Activated CD4-positive, alpha-beta memory T cell treated with anti-CD3 and anti-CD28 coated beads for 36 hours (primary cell): ENCODE results near the gene DCLK1. TPM values are rescaled to one million over a fixed set of nuclear protein-coding genes. Genes with fewer than 3 reads are reported as not detected.

ENCODE experiments used
- CTCF ChIA-PET: fragments of 350-600 bp; sonication (Branson Sonifier 250); formaldehyde crosslinking; loops from one replicate; lab custom pipeline; 2021; ENCODE audit warnings: antibody characterized with exemption, inconsistent platforms; lab: Charles Lee
- POLR2A ChIA-PET: fragments of 350-600 bp; sonication (Branson Sonifier 250); formaldehyde crosslinking; loops from one replicate; lab custom pipeline; 2021; ENCODE audit warnings: antibody characterized with exemption; lab: Charles Lee
- DNase-seq: peaks from one replicate; pipeline ENCODE4 v3.0.0-alpha.2; 2020
- H3K27ac Mint-ChIP-seq: one replicate; pipeline ENCODE4 v1.8.0; 2021; ENCODE audit warnings: mixed read lengths
- H3K27me3 Mint-ChIP-seq: one replicate; pipeline ENCODE4 v1.8.0; 2021; ENCODE audit warnings: mixed read lengths
- H3K36me3 Mint-ChIP-seq: one replicate; pipeline ENCODE4 v1.8.0; 2021; ENCODE audit warnings: mixed read lengths
- H3K4me1 Mint-ChIP-seq: one replicate; pipeline ENCODE4 v1.8.0; 2021; ENCODE audit warnings: low read depth, mixed read lengths
- H3K4me3 Mint-ChIP-seq: one replicate; pipeline ENCODE4 v1.8.0; 2021; ENCODE audit warnings: mild to moderate bottlenecking, mixed read lengths
- H3K9me3 Mint-ChIP-seq: one replicate; pipeline ENCODE4 v1.8.0; 2021; ENCODE audit warnings: mixed read lengths
- intact Hi-C: fragments of 100-400 bp; cut with micrococcal nuclease; formaldehyde crosslinking; loops from one replicate; pipeline ENCODE4 v1.15.1; 2023
- total RNA-seq, 2 experiments: library from RNA; stranded (reverse); gene quantifications; one replicate each; pipeline ENCODE4 v1.2.3, GENCODE V29; 2021

Gene DCLK1
- total RNA-seq, 2 experiments from 2014 or later, result not detected

- no peaks in the 10 kb centered on the region for H3K4me1 Mint-ChIP-seq
- H3K27me3 Mint-ChIP-seq, result no peaks in the 10 kb centered on the region
- no peaks in the 10 kb centered on the region for H3K9me3 Mint-ChIP-seq
- H3K27ac Mint-ChIP-seq, result no peak overlapping the region
- ChIA-PET POLR2A (no interaction called here), CTCF (no interaction called here)
- DNase-seq, result no peak
- no peak overlapping the region for H3K4me3 Mint-ChIP-seq
- no peaks in the 10 kb centered on the region for H3K36me3 Mint-ChIP-seq
- intact Hi-C loops, result no loop called here
Measured at GRCh38 chr13:35732565-35732964, 398.6 kb downstream of the DCLK1 start.

- ChIA-PET POLR2A (no interaction called here), CTCF (no interaction called here)
- no peak overlapping the region for H3K27ac Mint-ChIP-seq
- no peaks in the 10 kb centered on the region for H3K9me3 Mint-ChIP-seq
- H3K36me3 Mint-ChIP-seq, result no peaks in the 10 kb centered on the region
- intact Hi-C loops, result no loop called here
- no peak overlapping the region for H3K4me3 Mint-ChIP-seq
- no peaks in the 10 kb centered on the region for H3K27me3 Mint-ChIP-seq
- DNase-seq, result no peak
- no peaks in the 10 kb centered on the region for H3K4me1 Mint-ChIP-seq
Measured at GRCh38 chr13:35731471-35731870, 399.7 kb downstream of the DCLK1 start.

- Mint-ChIP-seq H3K4me3 (no peak overlapping the region), H3K4me1 (no peaks in the 10 kb centered on the region), H3K9me3 (no peaks in the 10 kb centered on the region), H3K27ac (no peak overlapping the region), H3K27me3 (no peaks in the 10 kb centered on the region), H3K36me3 (no peaks in the 10 kb centered on the region)
- ChIA-PET POLR2A (no interaction called here), CTCF (no interaction called here)
- intact Hi-C loops, result no loop called here
- DNase-seq, result no peak
Measured at GRCh38 chr13:35729926-35730627, 401.1 kb downstream of the DCLK1 start.

- Mint-ChIP-seq H3K9me3 (no peaks in the 10 kb centered on the region), H3K27me3 (no peaks in the 10 kb centered on the region), H3K27ac (no peak overlapping the region), H3K4me3 (no peak overlapping the region), H3K4me1 (no peaks in the 10 kb centered on the region), H3K36me3 (no peaks in the 10 kb centered on the region)
- CTCF ChIA-PET, result no interaction called here
- POLR2A ChIA-PET, result no interaction called here
- intact Hi-C loops, result no loop called here
- no peak for DNase-seq
Measured at GRCh38 chr13:35727881-35728280, 403.3 kb downstream of the DCLK1 start.

- CTCF ChIA-PET, result no interaction called here
- intact Hi-C loops, result loop anchor here (5.0 kb wide), 1 partner anchor 92 kb away; no protein-coding TSS in a partner anchor
- DNase-seq, result no peak
- Mint-ChIP-seq H3K36me3 (no peaks in the 10 kb centered on the region), H3K4me3 (no peak overlapping the region), H3K27me3 (peaks cover 7% of the 10 kb centered on the region), H3K9me3 (no peaks in the 10 kb centered on the region), H3K27ac (no peak overlapping the region), H3K4me1 (no peaks in the 10 kb centered on the region)
- POLR2A ChIA-PET, result no interaction called here
Measured at GRCh38 chr13:35724446-35724845, 406.7 kb downstream of the DCLK1 start.

GRCh38 chr13:35723821-35724220, 407.4 kb downstream of the DCLK1 start:
- no peak overlapping the region for H3K4me3 Mint-ChIP-seq
- H3K4me1 Mint-ChIP-seq, result no peaks in the 10 kb centered on the region
- no peak for DNase-seq
- H3K27ac Mint-ChIP-seq, result no peak overlapping the region
- intact Hi-C loops, result loop anchor here (5.0 kb wide), 1 partner anchor 92 kb away; no protein-coding TSS in a partner anchor
- H3K27me3 Mint-ChIP-seq, result peaks cover 7% of the 10 kb centered on the region
- CTCF ChIA-PET, result no interaction called here
- POLR2A ChIA-PET, result no interaction called here
- H3K36me3 Mint-ChIP-seq, result no peaks in the 10 kb centered on the region
- no peaks in the 10 kb centered on the region for H3K9me3 Mint-ChIP-seq

- H3K4me3 Mint-ChIP-seq, result no peak overlapping the region
- H3K4me1 Mint-ChIP-seq, result no peaks in the 10 kb centered on the region
- H3K27ac Mint-ChIP-seq, result no peak overlapping the region
- H3K9me3 Mint-ChIP-seq, result no peaks in the 10 kb centered on the region
- H3K27me3 Mint-ChIP-seq, result peaks cover 7% of the 10 kb centered on the region
- H3K36me3 Mint-ChIP-seq, result no peaks in the 10 kb centered on the region
- intact Hi-C loops, result loop anchor here (5.0 kb wide), 1 partner anchor 91 kb away; no protein-coding TSS in a partner anchor
- ChIA-PET CTCF (interaction anchor here (0.5 to 0.6 kb wide), 2 partner anchors 219 to 1646 kb away, joined by 3 read pairs; no protein-coding TSS in a partner anchor), POLR2A (no interaction called here)
- no peak for DNase-seq
Measured at GRCh38 chr13:35723053-35723461, 408.1 kb downstream of the DCLK1 start.

- Mint-ChIP-seq H3K4me3 (no peak overlapping the region), H3K36me3 (no peaks in the 10 kb centered on the region), H3K27ac (no peak overlapping the region), H3K4me1 (no peaks in the 10 kb centered on the region), H3K9me3 (no peaks in the 10 kb centered on the region), H3K27me3 (peaks cover 7% of the 10 kb centered on the region)
- ChIA-PET POLR2A (no interaction called here), CTCF (interaction anchor here (0.5 to 0.6 kb wide), 2 partner anchors 219 to 1645 kb away, joined by 3 read pairs; no protein-coding TSS in a partner anchor)
- DNase-seq, result no peak
- intact Hi-C loops, result loop anchor here (5.0 kb wide), 1 partner anchor 90 kb away; no protein-coding TSS in a partner anchor
Measured at GRCh38 chr13:35722458-35723052, 408.6 kb downstream of the DCLK1 start.

GRCh38 chr13:35720690-35721554, 410.3 kb downstream of the DCLK1 start:
- intact Hi-C loops, result loop anchor here (5.0 kb wide), 1 partner anchor 89 kb away; no protein-coding TSS in a partner anchor
- peaks cover 7% of the 10 kb centered on the region for H3K27me3 Mint-ChIP-seq
- POLR2A ChIA-PET, result no interaction called here
- no peaks in the 10 kb centered on the region for H3K9me3 Mint-ChIP-seq
- no peaks in the 10 kb centered on the region for H3K4me1 Mint-ChIP-seq
- H3K27ac Mint-ChIP-seq, result no peak overlapping the region
- H3K4me3 Mint-ChIP-seq, result no peak overlapping the region
- peak; percentile 51 for DNase-seq
- CTCF ChIA-PET, result no interaction called here
- H3K36me3 Mint-ChIP-seq, result no peaks in the 10 kb centered on the region

GRCh38 chr13:35720290-35720689, 410.9 kb downstream of the DCLK1 start:
- CTCF ChIA-PET, result no interaction called here

More at GRCh38 chr13:35720290-35720689, 410.9 kb downstream of the DCLK1 start:
- Mint-ChIP-seq H3K27ac (no peak overlapping the region), H3K4me3 (no peak overlapping the region), H3K9me3 (no peaks in the 10 kb centered on the region), H3K36me3 (no peaks in the 10 kb centered on the region), H3K27me3 (peaks cover 7% of the 10 kb centered on the region), H3K4me1 (no peaks in the 10 kb centered on the region)
- intact Hi-C loops, result loop anchor here (5.0 kb wide), 1 partner anchor 88 kb away; no protein-coding TSS in a partner anchor
- no peak for DNase-seq
- POLR2A ChIA-PET, result no interaction called here
